ENCODE data around the gene UBE2U. TPM values are rescaled to one million over a fixed set of nuclear protein-coding genes. Genes with fewer than 3 reads are reported as not detected.

The UBE2U gene
- polyA plus RNA-seq, 1 donor (not counting 4 experiments of a cell fraction or from before 2014, with no cell fraction given), result not detected

GRCh38 chr1:64302194-64302593, 98.8 kb downstream of the UBE2U start:
- H3K9me3 ChIP-seq (ENCODE audit: control insufficient read depth, low read depth, low read length), result no peaks in the 10 kb centered on the region
- no peaks in the 10 kb centered on the region for H3K9me1 ChIP-seq (ENCODE audit: control insufficient read depth, extremely low read depth, insufficient read depth, low read length)
- H2AFZ ChIP-seq (ENCODE audit: control insufficient read depth, low read length), result no peak overlapping the region
- no peaks in the 10 kb centered on the region for H3K79me2 ChIP-seq (ENCODE audit: control insufficient read depth, insufficient read depth, low read length)
- no peak overlapping the region for H3K4me3 ChIP-seq (ENCODE audit: control insufficient read depth in 2 of 3, extremely low read depth in 1 of 3, insufficient read depth in 2 of 3, low read depth in 1 of 3, low read length in 3 of 3)
- DNase-seq (ENCODE audit: low read depth, low spot score), result no peak
- H4K20me1 ChIP-seq (ENCODE audit: control insufficient read depth, extremely low read depth, insufficient read depth, low read length), result no peaks in the 10 kb centered on the region
- H3K4me2 ChIP-seq (ENCODE audit: control insufficient read depth, extremely low read depth, insufficient read depth, low read depth, low read length), result no peak overlapping the region
- H3K36me3 ChIP-seq (ENCODE audit: control insufficient read depth in 2 of 2, extremely low read depth in 1 of 2, insufficient read depth in 2 of 2, low read length in 2 of 2), result no peaks in the 10 kb centered on the region
- TF ChIP-seq EZH2 (IDR thresholded peaks at IDR 0.05; ENCODE audit: low read length) (no peak), CTCF (optimal IDR thresholded peaks at IDR 0.05 in 1 of 3, IDR thresholded peaks at IDR 0.05 in 1 of 3, conservative IDR thresholded peaks at IDR 0.05 in 1 of 3; ENCODE audit: extremely low read depth in 1 of 3, insufficient read depth in 2 of 3, low read length in 3 of 3) (no peak)
- H3K4me1 ChIP-seq (ENCODE audit: control insufficient read depth, extremely low read depth, insufficient read depth, low read length), result no peaks in the 10 kb centered on the region
- dilution Hi-C loops (cut with MboI; ENCODE audit: extremely low pct_ligation_motif_present, low sequenced_read_pairs), result no loop called here
- H3K27me3 ChIP-seq (ENCODE audit: control insufficient read depth, extremely low read depth, insufficient read depth, low read length), result no peaks in the 10 kb centered on the region
- FAIRE-seq, result no peak
- H3K9ac ChIP-seq (ENCODE audit: control insufficient read depth, extremely low read depth, insufficient read depth, low read length), result no peak overlapping the region
- H3K27ac ChIP-seq (ENCODE audit: control insufficient read depth, insufficient read depth, low read length), result no peak overlapping the region

GRCh38 chr1:64302971-64303370, 99.5 kb downstream of the UBE2U start:
- no peaks in the 10 kb centered on the region for H3K4me1 ChIP-seq (ENCODE audit: control insufficient read depth, extremely low read depth, insufficient read depth, low read length)
- no peak for DNase-seq (ENCODE audit: low read depth, low spot score)
- no peaks in the 10 kb centered on the region for H3K27me3 ChIP-seq (ENCODE audit: control insufficient read depth, extremely low read depth, insufficient read depth, low read length)
- no peaks in the 10 kb centered on the region for H4K20me1 ChIP-seq (ENCODE audit: control insufficient read depth, extremely low read depth, insufficient read depth, low read length)
- H3K4me2 ChIP-seq (ENCODE audit: control insufficient read depth, extremely low read depth, insufficient read depth, low read depth, low read length), result no peak overlapping the region
- dilution Hi-C loops (cut with MboI; ENCODE audit: extremely low pct_ligation_motif_present, low sequenced_read_pairs), result no loop called here
- H2AFZ ChIP-seq (ENCODE audit: control insufficient read depth, low read length), result no peak overlapping the region
- H3K9me3 ChIP-seq (ENCODE audit: control insufficient read depth, low read depth, low read length), result no peaks in the 10 kb centered on the region
- H3K9ac ChIP-seq (ENCODE audit: control insufficient read depth, extremely low read depth, insufficient read depth, low read length), result no peak overlapping the region
- no peak for FAIRE-seq
- no peak overlapping the region for H3K4me3 ChIP-seq (ENCODE audit: control insufficient read depth in 2 of 3, extremely low read depth in 1 of 3, insufficient read depth in 2 of 3, low read depth in 1 of 3, low read length in 3 of 3)
- H3K9me1 ChIP-seq (ENCODE audit: control insufficient read depth, extremely low read depth, insufficient read depth, low read length), result no peaks in the 10 kb centered on the region
- no peaks in the 10 kb centered on the region for H3K79me2 ChIP-seq (ENCODE audit: control insufficient read depth, insufficient read depth, low read length)
- no peak overlapping the region for H3K27ac ChIP-seq (ENCODE audit: control insufficient read depth, insufficient read depth, low read length)
- no peak for TF ChIP-seq CTCF (optimal IDR thresholded peaks at IDR 0.05 in 1 of 3, IDR thresholded peaks at IDR 0.05 in 1 of 3, conservative IDR thresholded peaks at IDR 0.05 in 1 of 3; ENCODE audit: extremely low read depth in 1 of 3, insufficient read depth in 2 of 3, low read length in 3 of 3)
- TF ChIP-seq EZH2 (IDR thresholded peaks at IDR 0.05; ENCODE audit: low read length), result no peak
- H3K36me3 ChIP-seq (ENCODE audit: control insufficient read depth in 2 of 2, extremely low read depth in 1 of 2, insufficient read depth in 2 of 2, low read length in 2 of 2), result no peaks in the 10 kb centered on the region

All from keratinocyte (primary cell).